CD4-positive, alpha-beta T cell treated with Interferon gamma for 1 hour (primary cell): ENCODE results near the gene KLHL15.
"Not testable (repeated sequence)": the region's sequence is repeated elsewhere in the genome, so short reads cannot be mapped to it uniquely, and the experiment has no call there.

Experiments
- DNase-seq: peaks from one replicate; pipeline ENCODE4 v3.0.0-alpha.2; 2020

KLHL15 gene

DNA sequence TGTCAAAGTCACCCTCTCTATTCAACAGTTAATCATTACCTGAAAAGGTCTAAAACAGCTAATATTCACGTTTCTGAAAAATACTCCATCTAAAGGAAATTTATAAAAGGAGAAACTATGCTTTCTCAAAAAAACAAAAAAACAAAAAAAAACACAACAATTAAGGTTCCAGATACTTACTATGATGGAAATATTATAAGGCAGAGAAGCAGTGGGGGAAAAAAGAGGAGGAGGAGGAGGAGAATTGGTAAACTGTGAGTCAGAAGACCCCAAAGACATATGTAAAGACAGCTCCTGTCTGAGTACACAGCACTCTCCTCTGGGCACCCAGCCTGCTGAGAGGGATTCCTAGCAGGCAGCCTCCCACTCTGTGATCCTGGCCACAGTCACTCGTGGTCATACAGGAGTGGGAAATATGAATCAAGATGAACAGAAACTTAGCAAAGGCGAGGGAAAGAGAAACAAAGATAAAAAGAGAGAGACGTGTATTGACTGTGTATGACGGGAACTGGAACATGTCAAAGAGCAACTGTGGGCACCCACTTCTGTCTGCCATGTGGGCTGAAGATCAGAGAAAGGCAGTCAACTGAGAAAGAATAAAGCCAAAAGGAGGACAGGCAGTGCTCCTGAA is 12.5 kb downstream of the KLHL15 start:
- no peak for DNase-seq

DNA sequence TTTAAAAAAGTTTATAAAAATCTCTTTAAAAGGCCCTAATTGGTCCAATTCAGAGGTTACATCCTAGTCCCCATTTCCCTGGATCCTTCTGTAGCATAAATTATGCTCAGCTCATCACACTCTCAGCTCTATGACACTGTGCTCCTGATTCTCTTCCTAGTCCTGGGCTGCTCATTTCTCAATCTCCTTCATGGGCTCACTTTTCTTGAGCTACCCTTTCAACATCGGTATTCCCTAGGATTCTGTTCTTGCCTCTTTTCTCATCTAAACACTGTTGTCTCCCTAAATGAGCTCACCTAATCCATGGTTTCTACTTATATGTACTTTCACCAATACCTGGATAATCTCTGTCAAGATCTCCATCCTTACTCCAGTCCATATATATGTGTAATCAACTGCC is 14.7 kb downstream of the KLHL15 start:
- no peak for DNase-seq

DNA sequence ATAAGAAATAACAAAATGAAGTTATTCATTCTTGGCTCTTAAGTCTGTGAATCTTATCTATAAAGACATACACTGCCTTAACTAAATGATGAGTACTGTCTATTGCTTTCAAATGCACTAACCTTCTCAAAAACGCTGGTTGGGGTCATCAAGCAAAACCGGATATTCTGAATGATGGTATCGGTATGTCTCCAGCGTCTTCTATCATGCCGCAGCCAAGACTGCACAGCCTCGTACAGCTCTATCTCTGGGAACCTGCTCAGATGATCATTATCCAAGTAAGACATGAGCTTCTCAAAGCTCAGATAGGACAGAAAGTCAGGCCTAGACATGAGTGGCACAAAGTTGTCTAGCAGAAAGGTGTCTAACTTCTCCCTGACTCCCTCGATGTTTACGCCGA is 21.1 kb downstream of the KLHL15 start:
- DNase-seq = no peak

DNA sequence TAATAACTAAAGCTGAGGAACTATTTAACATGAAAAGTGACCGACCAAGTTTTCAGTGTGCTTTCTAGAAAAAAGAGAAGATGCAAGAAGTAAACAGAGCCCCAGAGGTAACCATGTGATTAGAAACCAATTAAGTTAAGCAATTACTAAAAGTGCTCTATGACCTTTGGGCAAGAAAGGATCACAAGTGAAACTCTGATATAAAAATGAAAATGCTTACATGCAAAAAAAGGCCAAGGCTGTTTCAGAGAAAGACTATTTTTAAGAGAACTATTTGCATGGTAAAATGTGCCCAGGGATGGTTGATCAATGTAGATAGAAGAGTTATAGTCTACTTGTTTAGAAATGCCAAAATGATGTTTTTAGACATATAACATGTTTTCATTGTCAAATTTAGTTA is 22.0 kb downstream of the KLHL15 start:
- no peak for DNase-seq

DNA sequence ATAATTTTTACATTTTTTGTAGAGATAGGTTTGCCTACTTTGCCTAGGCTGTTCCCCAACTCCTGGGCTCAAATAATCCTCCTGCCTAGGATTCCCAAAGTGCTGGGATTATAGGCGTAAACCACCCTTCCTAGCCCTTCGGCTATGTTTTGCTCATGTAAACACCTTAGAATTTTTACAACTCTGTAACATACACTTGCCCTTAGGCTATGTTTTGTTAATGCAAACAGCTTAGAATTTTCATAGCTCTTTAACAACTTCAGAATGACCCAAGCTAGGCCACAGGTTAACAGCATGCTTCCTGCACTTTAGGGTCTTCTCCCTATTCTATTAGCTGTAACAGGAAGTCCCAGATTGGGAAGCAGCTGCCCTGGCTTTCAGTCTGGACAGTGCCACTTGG is 24.2 kb downstream of the KLHL15 start:
- DNase-seq = no peak

DNA sequence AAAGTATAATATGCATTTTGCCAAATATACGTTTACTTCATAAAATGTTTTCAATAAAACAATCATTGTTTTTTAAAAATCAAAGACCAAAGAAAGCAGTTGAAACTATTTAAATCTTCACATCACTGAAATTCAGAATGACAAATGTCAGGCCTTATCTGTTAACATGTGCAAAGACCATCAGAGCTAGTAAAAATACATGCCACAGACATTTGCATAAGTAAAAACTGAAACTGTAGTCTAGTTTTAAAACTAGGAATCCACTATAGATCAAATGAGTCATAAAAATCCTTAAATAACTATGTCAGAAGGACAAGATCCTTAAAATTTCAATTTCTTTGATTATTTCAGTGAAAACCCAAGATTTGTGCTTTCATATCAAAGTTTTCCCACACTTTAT is 24.8 kb downstream of the KLHL15 start:
- no peak for DNase-seq

DNA sequence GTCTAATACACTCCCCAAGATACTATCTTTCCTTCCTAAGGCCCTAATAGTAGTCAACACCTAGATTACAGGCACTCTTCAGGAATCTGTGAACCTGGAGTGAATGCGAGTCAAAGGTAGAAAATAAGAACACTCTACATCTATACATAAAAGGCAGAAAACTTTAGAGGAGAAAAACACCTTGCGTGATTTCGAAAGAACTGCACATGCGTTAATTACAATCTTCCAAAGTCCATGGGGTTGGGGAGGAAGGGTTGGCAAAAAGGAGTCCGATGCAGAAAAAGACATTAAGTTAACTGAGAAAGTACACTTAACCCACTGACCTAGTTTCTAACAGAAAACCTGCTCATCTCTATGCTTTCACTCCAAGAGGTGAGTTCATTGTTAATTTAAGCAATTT is 27.3 kb downstream of the KLHL15 start:
- DNase-seq = no peak

DNA sequence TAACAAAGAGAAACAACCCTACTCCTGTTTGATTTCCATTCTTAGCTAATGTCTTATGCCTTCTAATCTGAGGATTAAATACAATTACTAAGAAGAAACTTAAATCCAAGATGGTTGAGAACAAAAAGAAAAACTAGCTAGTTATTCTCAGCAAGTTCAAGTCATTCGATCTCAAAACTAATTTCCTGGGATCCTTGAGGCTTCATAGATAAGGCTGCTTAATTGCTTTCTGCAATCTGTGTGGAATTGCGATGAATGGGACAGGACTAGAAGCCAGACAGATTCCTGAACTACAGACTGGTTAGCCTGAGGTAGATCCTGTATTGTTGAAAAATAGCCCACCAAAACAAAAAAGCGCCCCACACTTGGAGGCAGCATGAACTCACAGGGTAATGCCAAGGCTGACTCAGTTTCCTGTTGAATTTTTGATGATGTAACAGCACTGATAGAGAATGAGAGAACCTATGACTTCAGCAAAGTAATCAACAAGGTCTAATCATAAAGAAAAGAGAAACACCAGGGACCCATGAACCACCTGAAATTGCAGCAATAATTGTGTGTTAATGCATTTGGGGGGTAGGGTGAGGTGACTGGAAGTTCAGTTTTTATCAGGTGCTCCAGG is 33.9 kb downstream of the KLHL15 start:
- no peak for DNase-seq

DNA sequence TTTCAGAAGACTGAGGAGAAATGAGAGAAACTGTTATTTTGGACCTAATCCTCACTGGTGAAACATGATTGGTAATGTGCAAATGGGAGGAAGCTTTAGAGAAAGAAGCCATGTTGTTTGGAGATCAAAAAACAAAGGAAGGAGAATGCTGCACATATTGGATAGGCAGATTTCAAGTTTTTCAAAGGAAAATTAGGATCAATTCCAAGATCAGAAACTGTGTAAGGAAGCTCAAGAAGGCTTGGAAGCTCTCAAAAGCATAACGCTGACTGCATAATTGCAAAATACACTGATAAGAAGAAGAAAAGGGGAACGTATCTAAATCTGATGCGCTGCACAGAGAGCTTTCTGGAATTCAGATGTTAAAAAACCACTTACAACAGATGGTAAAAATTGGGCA is 34.6 kb downstream of the KLHL15 start:
- no peak for DNase-seq

DNA sequence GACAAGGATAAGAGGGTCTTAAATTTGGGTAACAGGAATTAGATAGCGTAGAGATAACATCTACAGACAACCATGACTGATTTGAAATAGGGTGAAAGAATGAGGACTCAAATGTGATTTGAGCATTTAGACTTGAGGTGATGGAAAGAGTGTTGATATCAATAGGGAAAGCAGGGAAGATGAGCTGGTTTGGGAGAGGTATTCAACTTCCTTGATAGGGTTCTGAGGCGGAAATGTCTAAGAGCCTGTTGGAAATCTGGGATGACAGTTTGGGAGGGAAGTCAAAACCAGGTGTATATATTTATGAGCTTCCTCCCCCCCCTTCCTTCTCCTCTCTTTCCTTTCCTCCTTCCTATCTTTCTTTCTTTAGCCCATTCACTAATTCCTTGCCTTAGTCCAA is 36.5 kb downstream of the KLHL15 start:
- DNase-seq = no peak

DNA sequence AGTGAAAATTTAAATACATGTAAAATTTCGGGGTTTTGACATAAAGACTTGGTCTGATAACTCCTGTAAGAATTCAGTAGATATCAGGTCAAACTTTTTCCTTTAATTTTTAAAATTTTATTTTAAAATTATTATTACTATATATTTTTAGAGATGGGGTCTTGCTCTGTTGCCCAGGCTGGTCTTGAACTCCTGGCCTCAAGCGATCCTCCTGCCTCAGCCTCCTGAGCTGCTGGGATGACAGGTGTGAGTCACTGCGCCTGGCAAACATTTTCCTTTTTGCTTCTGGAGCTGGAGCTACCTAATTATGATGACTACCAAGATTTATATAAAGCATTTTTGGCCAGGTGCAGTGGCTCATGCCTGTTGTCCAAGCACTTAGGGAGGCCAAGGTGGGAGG is 37.3 kb downstream of the KLHL15 start:
- DNase-seq = no peak

DNA sequence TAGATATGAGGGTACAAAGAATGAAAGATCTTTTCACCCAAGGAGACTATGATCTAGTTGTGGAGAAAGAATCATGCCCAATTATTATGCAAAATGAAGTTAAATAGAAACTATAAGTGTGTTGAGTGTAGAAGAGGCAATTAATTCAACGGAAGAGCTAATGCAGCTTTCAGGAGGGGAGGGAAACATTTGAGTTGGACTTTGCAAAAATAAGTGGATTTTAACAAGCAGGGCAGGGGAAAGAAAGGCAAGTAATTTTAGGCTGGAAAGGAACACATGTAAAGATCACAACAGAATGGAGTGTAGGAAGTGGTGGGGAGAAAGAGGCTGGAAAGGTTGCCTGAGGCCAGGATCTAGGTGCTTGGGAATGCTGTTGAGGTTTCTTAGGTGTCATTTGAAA is 44.1 kb downstream of the KLHL15 start:
- DNase-seq = no peak

DNA sequence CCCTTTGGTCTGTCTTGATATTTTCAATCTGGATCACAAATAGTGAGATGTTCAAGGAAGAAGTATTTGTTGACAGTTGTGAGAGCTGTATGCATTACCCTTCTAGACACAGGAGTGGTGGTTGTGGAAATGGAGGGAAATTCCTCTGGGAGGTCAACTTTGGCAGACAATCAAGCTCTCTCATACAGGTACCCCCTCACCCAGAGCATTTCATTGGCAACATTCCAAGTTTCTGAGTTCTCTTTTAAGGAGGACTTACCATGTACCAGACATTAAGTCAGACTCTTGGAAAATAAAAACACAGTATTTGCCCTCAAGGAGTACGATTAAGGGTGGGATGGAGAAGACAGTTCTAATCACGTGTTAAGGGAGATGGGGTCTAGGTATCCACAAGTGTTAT is 45.3 kb downstream of the KLHL15 start:
- DNase-seq = no peak

DNA sequence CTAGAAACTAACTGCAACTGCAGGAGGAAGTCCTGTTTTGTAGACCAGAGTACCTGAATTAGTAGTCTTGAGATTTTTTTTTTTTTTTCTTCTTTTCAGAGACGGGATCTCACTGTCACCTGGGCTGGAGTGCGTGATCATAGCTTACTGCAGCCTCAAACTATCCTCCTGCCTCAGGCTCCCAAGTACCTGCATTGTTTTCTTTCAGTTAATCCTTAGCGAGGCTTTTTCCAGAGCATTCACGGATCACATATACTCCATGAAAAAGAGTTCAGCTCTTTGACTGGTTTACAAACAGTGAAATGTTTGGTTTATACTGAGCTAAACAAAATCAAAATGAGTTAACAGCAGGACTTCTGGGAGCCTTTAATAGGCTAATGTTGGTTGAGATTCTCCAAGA is 45.8 kb downstream of the KLHL15 start:
- DNase-seq = no peak

DNA sequence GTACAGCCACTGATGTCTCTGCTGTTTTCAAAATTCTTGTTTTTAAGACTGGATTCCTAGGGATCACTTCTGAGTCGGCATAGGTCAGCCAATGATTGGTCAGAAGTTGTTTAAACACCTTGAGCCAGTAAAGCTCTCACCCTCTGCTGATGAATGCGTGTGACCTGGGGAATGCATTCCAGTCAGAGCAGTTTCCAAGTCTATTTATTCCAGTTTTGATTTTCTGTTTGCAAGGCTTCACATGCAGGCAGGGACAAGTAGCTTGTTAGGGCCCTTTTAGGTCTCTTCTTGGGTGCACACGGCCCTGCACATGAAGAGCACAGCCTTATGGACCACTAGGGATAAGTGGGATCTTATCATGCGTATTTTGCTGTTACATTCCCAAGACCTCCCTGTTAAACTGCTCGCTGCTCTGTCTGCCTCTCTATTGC is 47.0 kb downstream of the KLHL15 start:
- no peak for DNase-seq

DNA sequence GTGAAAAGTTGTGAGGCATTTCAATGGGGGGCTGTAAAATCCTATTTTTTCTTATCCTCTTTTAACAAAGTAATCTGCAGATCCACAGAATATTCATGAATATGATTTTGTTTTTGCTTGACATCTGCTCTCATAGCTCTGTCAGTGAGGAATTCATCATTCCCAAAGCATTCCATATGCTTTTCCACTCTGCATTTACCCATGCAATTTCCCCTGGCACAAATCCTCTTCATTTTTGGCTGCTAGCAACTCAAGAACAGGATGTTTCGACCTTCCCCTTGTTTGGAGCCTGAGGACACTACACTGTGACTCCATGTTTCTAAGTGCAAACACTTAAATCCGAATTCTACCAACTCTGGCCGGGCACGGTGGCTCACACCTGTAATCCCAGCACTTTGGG is 48.5 kb downstream of the KLHL15 start:
- DNase-seq = no peak

DNA sequence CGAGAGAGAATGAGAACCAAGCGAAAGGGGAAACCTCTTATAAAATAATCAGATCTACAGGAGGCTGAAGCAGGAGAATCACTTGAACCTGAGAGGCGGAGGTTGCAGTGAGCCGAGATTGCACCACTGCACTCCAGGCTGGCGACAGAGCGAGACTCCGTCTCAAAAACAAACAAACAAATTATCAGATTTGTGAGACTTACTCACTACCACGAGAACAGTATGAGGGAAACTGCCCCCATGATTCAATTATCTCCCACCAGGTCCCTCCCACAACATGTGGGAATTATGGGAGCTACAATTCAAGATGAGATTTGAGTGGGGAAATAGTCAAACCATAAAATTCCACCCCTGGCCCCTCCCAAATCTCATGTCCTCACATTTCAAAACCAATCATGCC is 61.4 kb downstream of the KLHL15 start:
- DNase-seq = not testable (repeated sequence)

DNA sequence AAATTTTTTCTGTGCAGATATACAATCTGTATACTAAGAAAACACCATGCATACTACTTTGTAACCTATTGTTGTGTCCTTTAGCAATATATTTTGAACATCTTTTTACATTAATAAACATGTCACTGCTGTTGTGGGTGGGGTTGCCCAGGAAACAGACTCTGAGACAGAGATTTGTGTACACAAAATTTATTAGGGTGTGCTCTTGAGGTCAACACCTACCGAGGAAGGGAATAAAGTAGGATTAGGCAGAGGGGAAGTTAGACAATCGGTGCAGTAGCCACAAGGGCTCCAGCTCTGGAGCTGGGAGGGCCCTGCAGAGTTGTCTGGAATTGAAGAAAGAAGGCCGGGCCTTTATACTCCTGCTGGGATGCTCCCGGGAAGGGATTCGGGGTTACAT is 62.8 kb downstream of the KLHL15 start:
- DNase-seq = no peak

DNA sequence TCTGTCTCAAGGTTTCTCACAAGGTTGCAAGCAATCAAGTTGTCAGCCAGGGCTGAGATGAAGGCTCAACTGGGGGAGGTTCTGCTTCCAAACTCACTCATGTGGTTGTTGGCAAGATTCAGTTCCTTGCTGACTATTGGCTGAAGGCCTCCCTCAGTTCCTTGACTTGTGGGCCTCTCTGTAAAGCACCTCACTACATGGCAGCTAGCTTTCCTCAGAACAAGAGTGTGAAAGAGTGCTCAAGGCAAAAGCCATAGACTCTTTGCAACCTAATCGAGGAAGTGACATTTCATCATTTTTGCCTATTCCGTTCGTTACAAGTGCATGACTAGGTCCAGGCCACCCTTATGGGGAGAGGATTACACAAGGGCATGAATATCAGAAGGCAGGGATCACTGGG is 67.2 kb downstream of the KLHL15 start:
- peak; percentile 5 for DNase-seq

DNA sequence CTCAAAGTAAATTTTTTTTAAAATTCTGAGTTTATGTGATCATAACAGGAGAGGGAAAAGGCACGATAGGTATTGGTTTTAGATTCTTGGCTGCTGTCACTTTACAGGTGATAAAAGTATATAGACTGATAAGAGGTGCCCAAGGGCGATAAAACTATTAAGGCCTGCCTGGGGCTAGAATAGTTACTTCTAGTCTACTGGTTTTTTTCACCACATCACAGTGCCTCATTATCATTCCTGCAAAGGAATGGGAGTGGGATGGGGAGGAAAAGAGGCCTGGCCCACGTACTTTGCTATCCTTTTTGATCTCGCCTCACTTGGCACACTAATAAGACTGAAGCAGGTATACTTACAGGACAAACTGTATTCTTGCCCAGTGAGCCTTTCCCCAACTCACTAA is 72.6 kb downstream of the KLHL15 start:
- DNase-seq = no peak

DNA sequence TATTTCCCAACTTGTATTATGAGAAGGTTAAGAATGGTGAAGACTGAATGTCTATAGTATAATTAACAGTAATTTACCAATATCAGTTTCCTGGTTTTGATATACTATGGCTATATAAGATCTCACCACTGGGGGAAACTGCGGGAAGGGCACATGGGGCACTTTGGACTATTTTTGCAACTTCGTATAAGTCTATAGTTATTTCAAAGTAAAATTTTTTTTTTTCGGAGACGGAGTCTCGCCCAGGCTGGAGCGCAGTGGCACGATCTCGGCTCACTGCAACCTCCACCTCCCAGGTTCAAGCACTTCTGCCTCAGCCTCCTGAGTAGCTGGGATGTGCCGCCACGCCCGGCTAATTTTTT is 73.1 kb downstream of the KLHL15 start:
- DNase-seq = no peak

DNA sequence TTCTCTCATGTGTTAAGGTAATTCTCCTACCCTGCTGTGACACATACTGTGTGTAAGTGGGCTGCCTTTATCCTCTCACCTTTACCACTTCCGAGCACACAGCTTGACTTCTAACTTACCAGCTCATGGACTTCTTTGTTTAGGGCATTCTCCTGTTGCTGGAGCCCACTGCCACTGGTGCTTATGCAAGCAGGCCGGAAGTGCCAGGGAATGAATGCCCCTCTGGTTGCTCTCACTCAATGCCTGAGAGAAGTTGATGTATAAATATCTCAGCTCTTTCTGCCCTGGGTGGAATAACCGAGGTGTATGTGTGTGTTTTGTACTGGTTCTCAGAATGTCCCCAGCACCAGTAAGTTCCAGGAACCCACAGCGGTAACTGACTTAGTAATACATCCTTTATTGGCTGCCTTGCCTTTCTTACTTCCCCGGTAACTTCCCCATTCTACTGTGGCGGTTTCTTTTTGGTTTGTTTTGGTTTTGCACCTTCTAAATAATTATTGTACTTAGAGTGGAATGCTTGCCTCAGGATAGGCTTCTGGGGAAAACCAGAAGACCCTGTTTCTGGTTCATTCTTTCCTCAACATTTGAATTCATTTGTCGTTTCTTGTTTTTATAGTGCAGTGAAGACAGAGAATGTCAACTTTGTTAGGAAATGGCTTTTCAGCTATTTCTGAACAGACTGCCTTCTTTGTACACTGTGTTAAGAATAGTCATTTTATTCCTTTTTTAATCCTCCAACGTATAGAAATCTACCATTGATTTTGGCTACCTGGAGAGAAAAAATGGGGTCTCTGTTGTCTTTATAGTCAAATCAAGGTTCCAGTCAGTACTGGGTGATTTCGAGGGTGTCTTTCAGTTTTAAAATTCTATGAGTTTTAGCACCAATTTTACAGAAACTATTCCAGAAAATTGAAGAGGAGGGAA is 73.7 kb downstream of the KLHL15 start:
- peak; percentile 27 for DNase-seq

DNA sequence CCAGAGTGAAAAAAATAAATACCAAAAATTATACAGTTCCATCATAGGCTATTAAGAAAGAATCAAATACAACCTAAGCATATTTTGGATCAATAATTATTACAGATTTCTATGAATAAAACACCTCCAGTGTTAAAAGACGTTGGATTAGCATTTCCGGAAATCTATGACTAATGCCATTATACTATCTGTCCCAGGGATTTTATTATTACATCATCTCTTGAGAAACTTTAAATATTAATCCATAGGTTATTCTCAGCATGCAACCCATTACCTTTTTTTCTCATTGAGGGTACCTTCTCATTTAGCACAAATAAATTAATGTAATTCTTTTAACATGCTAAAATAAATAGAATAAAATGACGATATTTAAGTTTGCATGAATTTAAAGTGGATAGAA is 74.6 kb downstream of the KLHL15 start:
- DNase-seq = no peak

DNA sequence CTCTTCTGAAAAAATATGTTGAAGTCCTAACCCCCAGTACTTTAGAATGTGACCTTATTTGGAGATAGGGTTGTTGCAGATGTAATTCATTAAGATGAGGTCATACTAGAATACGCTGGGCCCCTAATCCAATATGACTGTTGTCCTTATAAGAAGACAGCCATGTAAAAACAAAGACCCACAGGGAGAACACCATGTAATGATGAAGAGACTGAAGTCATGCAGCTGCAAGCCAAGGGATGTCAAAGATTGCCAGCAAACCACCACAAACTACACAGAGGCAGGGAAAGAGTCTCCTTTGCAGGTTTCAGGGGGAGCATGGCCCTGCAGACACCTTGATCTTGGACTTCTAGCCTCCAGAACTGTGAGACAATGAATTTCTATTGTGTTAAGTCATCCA is 81.8 kb downstream of the KLHL15 start:
- no peak for DNase-seq
